Activated naive CD8-positive, alpha-beta T cell (primary cell): Measurements from ENCODE around the gene NDST1.

Experiments
- H3K27ac Mint-ChIP-seq: one replicate; pipeline ENCODE4 v1.8.0; 2021; ENCODE audit warnings: mixed read lengths
- H3K27me3 Mint-ChIP-seq: one replicate; pipeline ENCODE4 v1.8.0; 2021; ENCODE audit warnings: mixed read lengths
- H3K36me3 Mint-ChIP-seq: one replicate; pipeline ENCODE4 v1.8.0; 2021; ENCODE audit warnings: mixed read lengths
- H3K4me1 Mint-ChIP-seq: one replicate; pipeline ENCODE4 v1.8.0; 2021; ENCODE audit warnings: low read depth, mixed read lengths
- H3K4me3 Mint-ChIP-seq: one replicate; pipeline ENCODE4 v1.8.0; 2021; ENCODE audit warnings: mild to moderate bottlenecking, mixed read lengths
- H3K9me3 Mint-ChIP-seq: one replicate; pipeline ENCODE4 v1.8.0; 2021; ENCODE audit warnings: low read depth, mixed read lengths

Gene NDST1

DNA sequence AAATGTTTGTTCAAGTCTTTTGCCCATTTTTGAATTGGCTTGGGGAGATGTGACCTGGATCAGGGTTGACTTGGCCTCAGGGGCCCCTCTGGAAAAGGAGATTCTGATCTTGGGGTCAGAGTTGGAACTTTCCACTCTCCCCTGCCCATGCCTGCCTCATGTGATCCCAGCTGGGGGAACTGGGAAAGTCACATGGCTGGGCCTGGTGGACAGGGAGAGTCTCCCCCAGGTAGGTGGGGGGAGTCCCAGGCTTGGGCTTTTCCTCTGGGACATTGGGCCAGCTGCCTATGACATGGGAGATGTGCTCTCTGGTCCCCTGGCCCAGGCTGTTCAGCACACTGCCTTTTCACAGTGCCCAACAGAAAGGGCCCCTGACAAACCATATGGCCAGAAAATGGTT, 60.7 kb downstream of the NDST1 start:
- Mint-ChIP-seq H3K9me3 (no peaks in the 10 kb centered on the region), H3K27me3 (no peaks in the 10 kb centered on the region), H3K36me3 (no peaks in the 10 kb centered on the region), H3K4me3 (no peak overlapping the region), H3K4me1 (no peaks in the 10 kb centered on the region), H3K27ac (no peak overlapping the region)

- no peaks in the 10 kb centered on the region for H3K36me3 Mint-ChIP-seq
- H3K27ac Mint-ChIP-seq: no peak overlapping the region
- no peaks in the 10 kb centered on the region for H3K9me3 Mint-ChIP-seq
- H3K27me3 Mint-ChIP-seq: no peaks in the 10 kb centered on the region
- no peak overlapping the region for H3K4me3 Mint-ChIP-seq
- no peaks in the 10 kb centered on the region for H3K4me1 Mint-ChIP-seq
Observed at GRCh38 chr5:150570333-150570732, 62.4 kb downstream of the NDST1 start.

- no peak overlapping the region for H3K4me3 Mint-ChIP-seq
- H3K36me3 Mint-ChIP-seq: no peaks in the 10 kb centered on the region
- H3K27me3 Mint-ChIP-seq: no peaks in the 10 kb centered on the region
- no peak overlapping the region for H3K27ac Mint-ChIP-seq
- no peaks in the 10 kb centered on the region for H3K9me3 Mint-ChIP-seq
- H3K4me1 Mint-ChIP-seq: no peaks in the 10 kb centered on the region
Observed at GRCh38 chr5:150571836-150572235, 63.9 kb downstream of the NDST1 start.

DNA sequence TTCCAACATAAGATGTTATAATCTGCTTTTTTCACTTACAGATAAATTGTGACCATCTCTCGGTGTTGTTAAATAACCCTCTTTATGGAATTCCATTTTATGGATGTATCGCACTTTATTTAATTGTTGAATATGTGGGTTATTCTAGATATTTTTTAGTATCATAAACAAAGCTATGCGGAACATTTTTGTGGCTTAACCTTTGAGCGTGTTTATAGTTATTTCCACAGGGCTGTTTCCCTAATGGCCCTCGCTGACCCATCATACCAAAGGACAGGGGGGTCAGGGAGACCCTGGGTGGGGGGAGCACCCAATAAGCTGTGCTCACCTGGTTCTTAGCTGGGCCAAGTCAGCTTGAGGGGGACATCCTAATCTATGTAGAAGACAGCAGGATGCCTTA, 65.3 kb downstream of the NDST1 start:
- no peak overlapping the region for H3K4me3 Mint-ChIP-seq

GRCh38 chr5:150573867-150574817, 66.2 kb downstream of the NDST1 start:
- no peak overlapping the region for H3K4me3 Mint-ChIP-seq
- H3K4me1 Mint-ChIP-seq: no peaks in the 10 kb centered on the region
- H3K9me3 Mint-ChIP-seq: no peaks in the 10 kb centered on the region
- no peaks in the 10 kb centered on the region for H3K27me3 Mint-ChIP-seq
- H3K27ac Mint-ChIP-seq: no peak overlapping the region
- no peaks in the 10 kb centered on the region for H3K36me3 Mint-ChIP-seq

More for the DNA sequence above, 65.3 kb downstream of the NDST1 start:
- Mint-ChIP-seq H3K27ac (no peak overlapping the region), H3K9me3 (no peaks in the 10 kb centered on the region), H3K36me3 (no peaks in the 10 kb centered on the region), H3K4me1 (no peaks in the 10 kb centered on the region), H3K27me3 (no peaks in the 10 kb centered on the region)

- Mint-ChIP-seq H3K4me1 (no peaks in the 10 kb centered on the region), H3K27ac (no peak overlapping the region), H3K9me3 (no peaks in the 10 kb centered on the region), H3K4me3 (no peak overlapping the region), H3K27me3 (no peaks in the 10 kb centered on the region), H3K36me3 (no peaks in the 10 kb centered on the region)
Observed at GRCh38 chr5:150574818-150575547, 67.1 kb downstream of the NDST1 start.

GRCh38 chr5:150575745-150576448, 68.0 kb downstream of the NDST1 start:
- H3K4me1 Mint-ChIP-seq: no peaks in the 10 kb centered on the region
- H3K27ac Mint-ChIP-seq: no peak overlapping the region
- H3K4me3 Mint-ChIP-seq: no peak overlapping the region
- no peaks in the 10 kb centered on the region for H3K27me3 Mint-ChIP-seq
- H3K36me3 Mint-ChIP-seq: no peaks in the 10 kb centered on the region
- H3K9me3 Mint-ChIP-seq: no peaks in the 10 kb centered on the region

DNA sequence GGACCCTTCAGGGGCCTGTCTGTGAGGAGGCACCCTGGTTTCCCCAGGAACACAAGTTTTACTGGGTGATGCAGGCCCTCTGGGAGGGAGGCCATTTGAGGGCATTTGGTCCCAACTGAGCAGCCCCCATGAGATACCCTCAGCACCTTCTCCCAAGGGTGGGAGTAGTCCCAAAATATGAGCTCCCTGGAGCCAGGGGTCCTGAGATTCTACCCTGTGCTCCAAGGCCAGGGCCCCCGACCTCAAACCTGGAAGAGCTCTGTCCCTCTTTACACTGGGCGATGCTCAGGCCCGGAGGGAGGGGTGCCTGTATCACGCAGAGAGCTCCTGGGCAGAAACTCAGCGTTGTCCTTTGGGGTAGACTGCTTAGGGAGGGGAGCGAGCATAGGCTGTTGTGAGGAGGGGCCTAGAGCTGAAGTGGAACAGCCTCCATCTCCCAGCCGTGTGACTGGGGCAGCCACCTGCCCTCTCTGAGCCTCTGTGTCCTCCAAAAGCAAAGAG, 68.6 kb downstream of the NDST1 start:
- Mint-ChIP-seq H3K9me3 (no peaks in the 10 kb centered on the region), H3K4me3 (no peak overlapping the region), H3K27me3 (no peaks in the 10 kb centered on the region), H3K36me3 (no peaks in the 10 kb centered on the region), H3K27ac (no peak overlapping the region), H3K4me1 (no peaks in the 10 kb centered on the region)

DNA sequence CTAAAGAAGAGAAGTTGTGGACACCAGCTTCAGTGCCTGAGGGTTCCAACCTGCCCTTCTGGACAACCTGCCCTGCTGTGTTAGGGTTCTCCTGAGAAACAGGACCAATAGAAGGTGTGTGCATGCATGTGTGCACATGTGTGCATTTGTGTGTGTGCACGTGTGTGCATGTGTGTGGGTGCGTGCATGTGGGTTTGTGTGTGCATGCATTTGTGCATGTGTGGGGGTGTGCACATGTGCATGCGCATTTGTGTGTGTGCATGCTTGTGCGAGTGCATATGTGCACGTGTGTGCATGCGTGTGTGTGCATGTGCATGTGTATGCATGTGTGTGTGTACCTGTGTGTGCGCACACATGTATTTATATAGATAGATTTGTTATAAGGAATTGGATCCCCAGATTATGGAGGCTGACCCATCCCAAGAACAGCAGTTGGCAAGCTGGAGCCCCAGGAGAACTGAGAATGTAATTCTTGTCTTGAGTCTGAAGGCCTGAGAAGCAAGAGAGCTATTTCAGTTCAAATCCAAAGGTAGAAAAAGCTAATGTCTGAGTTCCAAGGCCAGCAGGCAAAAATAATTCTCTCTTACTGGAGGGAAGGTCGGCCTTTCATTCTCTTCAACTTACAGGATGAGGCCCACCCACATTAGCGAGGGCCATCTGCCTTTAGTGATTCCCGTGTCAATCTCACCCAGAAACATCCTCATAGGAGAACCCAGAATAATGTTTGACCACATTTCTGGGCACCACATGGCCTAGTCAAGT, 69.6 kb downstream of the NDST1 start:
- no peak overlapping the region for H3K27ac Mint-ChIP-seq
- peaks cover 2% of the 10 kb centered on the region for H3K27me3 Mint-ChIP-seq
- H3K9me3 Mint-ChIP-seq: no peaks in the 10 kb centered on the region
- no peaks in the 10 kb centered on the region for H3K36me3 Mint-ChIP-seq
- H3K4me1 Mint-ChIP-seq: no peaks in the 10 kb centered on the region
- H3K4me3 Mint-ChIP-seq: no peak overlapping the region

GRCh38 chr5:150578781-150579461, 71.0 kb downstream of the NDST1 start:
- Mint-ChIP-seq H3K36me3 (no peaks in the 10 kb centered on the region), H3K4me1 (no peaks in the 10 kb centered on the region), H3K9me3 (no peaks in the 10 kb centered on the region), H3K27ac (no peak overlapping the region), H3K4me3 (no peak overlapping the region), H3K27me3 (peaks cover 7% of the 10 kb centered on the region)

GRCh38 chr5:150579462-150580400, 71.8 kb downstream of the NDST1 start:
- Mint-ChIP-seq H3K4me3 (no peak overlapping the region), H3K9me3 (no peaks in the 10 kb centered on the region), H3K36me3 (no peaks in the 10 kb centered on the region), H3K27me3 (peaks cover 7% of the 10 kb centered on the region), H3K4me1 (no peaks in the 10 kb centered on the region), H3K27ac (no peak overlapping the region)

DNA sequence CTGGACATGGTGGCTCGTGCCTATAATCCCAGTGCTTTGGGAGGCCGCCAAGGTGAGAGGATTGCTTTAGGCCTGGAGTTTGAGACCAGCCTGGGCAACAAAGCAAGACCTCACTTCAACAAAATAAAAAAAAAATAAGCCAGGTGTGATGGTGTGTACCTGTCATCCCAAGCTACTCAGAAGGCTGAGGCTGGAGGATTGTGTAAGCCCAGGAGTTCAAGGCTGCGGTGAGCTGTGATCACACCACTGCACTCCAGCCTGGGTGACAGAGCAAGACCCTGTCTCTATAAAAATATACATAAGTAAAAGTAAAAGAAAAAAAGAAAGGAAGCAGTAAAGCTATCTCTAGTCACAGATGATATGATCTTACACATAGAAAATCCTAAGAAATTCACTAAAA, 73.0 kb downstream of the NDST1 start:
- Mint-ChIP-seq H3K27ac (no peak overlapping the region), H3K4me1 (no peaks in the 10 kb centered on the region), H3K36me3 (no peaks in the 10 kb centered on the region), H3K27me3 (peaks cover 7% of the 10 kb centered on the region), H3K4me3 (no peak overlapping the region), H3K9me3 (no peaks in the 10 kb centered on the region)
